ENCODE measurements around the gene TBC1D10A.
"Not testable (repeated sequence)": the region's sequence is repeated elsewhere in the genome, so short reads cannot be mapped to it uniquely, and the experiment has no call there.

The TBC1D10A gene

DNA sequence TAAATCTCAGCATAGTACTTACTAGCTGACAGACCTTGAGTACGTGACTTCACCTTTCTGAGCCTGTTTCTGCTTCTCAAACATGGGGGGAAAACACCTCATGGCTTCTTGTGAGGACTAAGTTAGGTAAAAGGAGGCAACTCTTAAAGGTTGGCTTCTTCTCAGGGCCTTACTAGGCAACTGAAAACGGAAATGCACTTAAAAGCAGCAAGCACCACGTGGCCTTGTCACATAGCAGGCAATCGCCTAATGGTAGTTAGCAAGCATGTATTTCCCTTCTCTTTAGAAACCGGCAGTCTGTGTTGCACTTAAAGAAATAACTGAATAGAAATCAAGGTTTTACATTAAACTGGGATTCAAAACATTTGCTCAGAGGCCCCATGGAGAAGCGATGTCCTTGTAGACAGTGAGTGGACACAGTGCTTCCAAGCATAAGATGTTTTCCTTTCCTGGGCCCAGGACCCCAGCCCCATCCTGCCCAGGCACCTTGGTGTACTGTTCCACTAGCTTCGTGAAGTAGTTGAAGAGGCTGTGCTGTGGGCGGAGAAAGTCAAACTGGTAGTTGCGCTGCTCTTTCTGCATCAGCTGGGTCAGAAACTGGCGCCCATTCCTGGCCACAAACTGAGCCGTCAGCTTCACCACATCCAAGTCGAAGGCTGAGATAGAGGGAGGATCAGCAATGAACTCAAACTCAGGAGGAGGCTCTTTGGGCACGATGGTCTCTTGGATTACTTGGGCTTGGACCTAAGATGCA is 17.9 kb upstream of the TBC1D10A start:
- no peak for DNase-seq (ENCODE audit: low spot score)
- TF ChIP-seq, protein P1, sequence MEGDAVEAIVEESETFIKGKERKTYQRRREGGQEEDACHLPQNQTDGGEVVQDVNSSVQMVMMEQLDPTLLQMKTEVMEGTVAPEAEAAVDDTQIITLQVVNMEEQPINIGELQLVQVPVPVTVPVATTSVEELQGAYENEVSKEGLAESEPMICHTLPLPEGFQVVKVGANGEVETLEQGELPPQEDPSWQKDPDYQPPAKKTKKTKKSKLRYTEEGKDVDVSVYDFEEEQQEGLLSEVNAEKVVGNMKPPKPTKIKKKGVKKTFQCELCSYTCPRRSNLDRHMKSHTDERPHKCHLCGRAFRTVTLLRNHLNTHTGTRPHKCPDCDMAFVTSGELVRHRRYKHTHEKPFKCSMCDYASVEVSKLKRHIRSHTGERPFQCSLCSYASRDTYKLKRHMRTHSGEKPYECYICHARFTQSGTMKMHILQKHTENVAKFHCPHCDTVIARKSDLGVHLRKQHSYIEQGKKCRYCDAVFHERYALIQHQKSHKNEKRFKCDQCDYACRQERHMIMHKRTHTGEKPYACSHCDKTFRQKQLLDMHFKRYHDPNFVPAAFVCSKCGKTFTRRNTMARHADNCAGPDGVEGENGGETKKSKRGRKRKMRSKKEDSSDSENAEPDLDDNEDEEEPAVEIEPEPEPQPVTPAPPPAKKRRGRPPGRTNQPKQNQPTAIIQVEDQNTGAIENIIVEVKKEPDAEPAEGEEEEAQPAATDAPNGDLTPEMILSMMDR (IDR thresholded peaks at IDR 0.05; ENCODE audit: extremely low read depth, missing control alignments): no peak

DNA sequence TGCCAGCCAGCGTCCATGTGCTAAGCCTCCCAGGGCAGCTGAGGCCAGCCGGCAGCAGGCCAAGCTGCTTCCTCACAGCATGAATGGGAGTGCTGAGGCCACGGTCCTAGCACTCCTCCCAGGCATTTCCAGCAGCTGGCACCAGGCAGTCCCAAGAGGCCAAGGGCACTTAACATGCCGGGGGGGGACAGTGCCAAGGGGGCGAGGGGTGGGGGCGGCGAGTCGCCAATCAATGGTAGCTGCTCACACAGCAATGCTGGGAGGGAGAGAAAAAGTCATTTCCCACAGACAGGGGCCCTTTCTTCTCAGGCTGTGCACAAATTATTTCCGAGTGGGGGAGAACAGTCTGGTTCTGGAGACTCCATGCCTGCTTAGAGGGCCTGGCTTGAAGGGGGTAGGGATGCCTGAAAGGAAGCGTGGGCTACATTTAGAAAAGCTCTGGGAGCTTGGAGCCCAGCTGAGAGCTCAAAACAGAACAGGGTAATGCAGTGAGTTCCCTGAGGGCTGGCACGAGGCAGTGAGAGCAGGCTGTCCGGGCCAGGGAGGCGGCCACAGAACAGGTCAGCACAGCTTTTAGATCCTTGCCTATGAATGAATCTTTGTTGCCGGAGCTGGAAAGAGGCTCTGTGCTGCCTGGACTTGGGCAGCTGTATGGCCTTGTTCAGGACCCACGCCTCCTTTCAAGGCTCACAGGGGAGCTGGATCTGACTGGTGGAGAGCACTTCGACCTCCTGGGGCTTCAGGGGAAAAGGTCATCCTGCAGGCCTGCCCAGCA is 14.4 kb upstream of the TBC1D10A start:
- DNase-seq (ENCODE audit: low spot score): no peak
- TF ChIP-seq, protein P1 (IDR thresholded peaks at IDR 0.05; ENCODE audit: extremely low read depth, missing control alignments): no peak

DNA sequence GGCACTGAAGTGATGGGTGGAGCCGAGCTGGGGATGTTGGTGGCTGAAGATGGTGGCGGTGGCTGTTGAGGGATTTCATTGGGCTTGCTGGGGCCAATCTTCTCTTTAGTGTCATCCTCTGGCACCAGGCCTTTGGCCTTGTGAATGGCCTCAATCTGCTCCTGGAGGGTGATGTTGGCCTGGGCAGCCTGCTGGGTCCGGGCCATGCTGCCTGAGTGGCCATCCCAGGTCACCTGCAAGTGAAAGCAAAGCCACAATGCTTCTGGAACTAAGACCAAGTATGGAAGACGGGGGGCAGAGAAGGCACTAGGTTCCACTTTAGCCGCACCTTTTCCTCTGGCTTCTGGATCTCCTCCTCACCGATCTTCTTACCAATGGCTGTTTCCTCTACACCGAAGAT is 12.1 kb upstream of the TBC1D10A start:
- TF ChIP-seq, protein P1 (IDR thresholded peaks at IDR 0.05; ENCODE audit: extremely low read depth, missing control alignments): no peak
- DNase-seq (ENCODE audit: low spot score): no peak

DNA sequence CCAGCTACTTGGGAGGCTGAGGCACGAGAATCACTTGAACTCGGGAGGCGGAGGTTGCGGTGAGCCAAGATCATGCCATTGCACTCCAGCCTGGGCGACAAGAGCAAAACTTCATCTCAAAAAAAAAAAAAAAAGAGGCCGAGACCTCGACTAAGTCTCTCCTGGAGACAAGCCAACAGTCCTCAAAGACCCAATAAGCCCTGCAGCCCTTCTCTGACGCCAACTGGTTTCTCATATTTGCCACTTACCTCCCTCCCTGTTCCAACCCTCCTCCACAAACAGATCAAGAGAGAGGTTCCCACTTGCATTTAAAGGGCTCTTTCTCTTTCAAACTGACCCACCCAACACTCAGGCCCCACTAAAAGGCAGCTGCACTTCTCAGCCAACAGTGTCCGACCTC is 11.6 kb upstream of the TBC1D10A start:
- DNase-seq (ENCODE audit: low spot score): not testable (repeated sequence)

DNA sequence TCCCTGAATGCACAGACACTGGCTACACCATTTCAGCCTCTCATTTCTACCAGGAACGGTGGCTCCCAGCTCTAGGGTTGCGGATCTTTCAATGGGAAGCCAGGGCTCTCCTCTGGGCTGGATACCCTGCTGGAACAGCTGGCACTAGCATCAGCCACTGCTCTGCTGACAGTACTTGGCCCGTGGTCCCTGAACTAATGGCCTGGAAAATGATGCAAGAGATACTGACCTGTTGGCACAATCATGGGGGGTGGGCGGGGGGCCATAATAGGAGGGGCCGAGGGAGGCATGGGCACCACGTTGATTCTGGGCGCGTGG is 10.7 kb upstream of the TBC1D10A start:
- no peak for DNase-seq (ENCODE audit: low spot score)
- TF ChIP-seq, protein P1 (IDR thresholded peaks at IDR 0.05; ENCODE audit: extremely low read depth, missing control alignments): no peak

DNA sequence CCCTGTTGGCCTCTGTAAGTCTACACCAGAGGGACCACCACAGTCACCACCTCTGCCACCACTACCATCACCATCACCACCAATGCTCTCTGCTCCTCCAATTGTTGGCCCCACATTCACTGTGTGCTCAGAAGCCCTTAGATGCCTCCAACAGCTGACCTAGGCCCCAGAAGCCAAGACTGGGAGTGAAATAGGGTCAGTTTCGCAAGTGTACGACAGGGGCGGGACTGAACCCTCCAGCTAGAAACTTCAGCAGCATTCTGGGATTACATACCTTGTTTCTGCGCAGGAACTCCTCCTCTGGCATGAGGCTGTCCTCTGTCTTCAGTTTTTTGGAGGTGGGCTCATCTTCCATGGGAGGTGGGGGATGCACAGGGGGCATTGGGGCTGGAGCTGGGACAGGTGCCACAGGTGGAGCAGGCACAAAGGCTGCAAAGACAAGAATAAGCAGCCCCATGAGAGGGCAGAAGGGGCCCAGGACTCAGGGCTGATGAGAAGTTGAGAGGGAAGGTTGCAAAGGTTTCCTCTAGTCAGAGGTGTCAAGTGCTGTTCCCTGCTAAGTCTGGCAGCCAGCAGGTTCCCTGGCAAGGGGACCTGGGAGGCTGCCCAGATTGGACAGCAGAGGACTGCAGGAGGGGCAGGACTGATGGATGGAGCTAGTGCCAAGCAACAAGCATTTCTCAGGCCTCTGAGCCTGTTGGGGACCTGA is 10.2 kb upstream of the TBC1D10A start:
- TF ChIP-seq, protein P1 (IDR thresholded peaks at IDR 0.05; ENCODE audit: extremely low read depth, missing control alignments): no peak
- DNase-seq (ENCODE audit: low spot score): no peak

GRCh38 chr22:30335236-30335635 is 8.5 kb upstream of the TBC1D10A start:
- TF ChIP-seq, protein P1 (IDR thresholded peaks at IDR 0.05; ENCODE audit: extremely low read depth, missing control alignments): no peak
- no peak for DNase-seq (ENCODE audit: low spot score)

Data from GM20000 (cell line).